ENCODE data around the gene STOX2. TPM values are rescaled to one million over a fixed set of nuclear protein-coding genes. Genes with fewer than 3 reads are reported as not detected.

Gene STOX2
- total and polyA plus RNA-seq, 4 donors = 1.8 to 27.5 (median 8.6) TPM

DNA sequence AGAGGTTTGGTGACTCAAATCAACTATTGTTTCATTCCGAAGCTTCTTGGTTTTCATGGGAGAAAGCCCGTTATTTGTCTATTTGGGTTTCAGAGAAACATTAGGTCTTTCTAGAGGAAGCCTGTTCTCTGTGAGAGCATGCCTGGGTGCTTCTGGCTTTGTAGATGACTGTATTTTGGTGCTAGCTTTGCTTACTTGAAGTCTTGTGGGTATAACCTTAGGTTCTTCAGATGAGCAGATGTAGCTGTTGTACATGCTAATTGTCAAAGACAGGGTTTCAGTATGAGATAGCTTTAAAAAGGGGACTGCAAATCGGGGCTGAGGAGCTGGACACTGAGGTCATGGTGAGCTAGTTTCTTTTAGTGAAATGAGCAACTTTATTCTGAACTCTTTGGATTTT, 7.9 kb upstream of the STOX2 start:
- Histone ChIP-seq H3K27me3 (ENCODE audit: control insufficient read depth in 3 of 3, insufficient read depth in 3 of 3, low read length in 2 of 3) (no peaks in the 10 kb centered on the region), H3K9me3 (ENCODE audit: control insufficient read depth in 4 of 4, insufficient read depth in 3 of 4, low read length in 3 of 4) (no peaks in the 10 kb centered on the region), H3K9ac (ENCODE audit: insufficient read depth in 1 of 2, low read length in 2 of 2) (no peak overlapping the region), H3K36me3 (ENCODE audit: control insufficient read depth in 4 of 4, insufficient read depth in 4 of 4, low read length in 4 of 4) (peaks cover 0 to 2% (median 0%) of the 10 kb centered on the region in 4 donors), H3K4me3 (no peak overlapping the region), H3K27ac (ENCODE audit: low read depth in 1 of 2, low read length in 1 of 2) (no peak overlapping the region), H3K4me1 (ENCODE audit: control insufficient read depth in 5 of 5, insufficient read depth in 5 of 5, low read length in 5 of 5) (no peaks in the 10 kb centered on the region)
- DNase-seq = no peak
- TF ChIP-seq, protein P1, sequence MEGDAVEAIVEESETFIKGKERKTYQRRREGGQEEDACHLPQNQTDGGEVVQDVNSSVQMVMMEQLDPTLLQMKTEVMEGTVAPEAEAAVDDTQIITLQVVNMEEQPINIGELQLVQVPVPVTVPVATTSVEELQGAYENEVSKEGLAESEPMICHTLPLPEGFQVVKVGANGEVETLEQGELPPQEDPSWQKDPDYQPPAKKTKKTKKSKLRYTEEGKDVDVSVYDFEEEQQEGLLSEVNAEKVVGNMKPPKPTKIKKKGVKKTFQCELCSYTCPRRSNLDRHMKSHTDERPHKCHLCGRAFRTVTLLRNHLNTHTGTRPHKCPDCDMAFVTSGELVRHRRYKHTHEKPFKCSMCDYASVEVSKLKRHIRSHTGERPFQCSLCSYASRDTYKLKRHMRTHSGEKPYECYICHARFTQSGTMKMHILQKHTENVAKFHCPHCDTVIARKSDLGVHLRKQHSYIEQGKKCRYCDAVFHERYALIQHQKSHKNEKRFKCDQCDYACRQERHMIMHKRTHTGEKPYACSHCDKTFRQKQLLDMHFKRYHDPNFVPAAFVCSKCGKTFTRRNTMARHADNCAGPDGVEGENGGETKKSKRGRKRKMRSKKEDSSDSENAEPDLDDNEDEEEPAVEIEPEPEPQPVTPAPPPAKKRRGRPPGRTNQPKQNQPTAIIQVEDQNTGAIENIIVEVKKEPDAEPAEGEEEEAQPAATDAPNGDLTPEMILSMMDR (IDR thresholded peaks at IDR 0.05; ENCODE audit: control extremely low read depth, extremely low read depth) = no peak
- no peak for ATAC-seq (ENCODE audit: insufficient read depth, low FRiP score)
- WGBS, 2 donors = 94% methylated on average over 3 of the region's 3 CpGs

DNA sequence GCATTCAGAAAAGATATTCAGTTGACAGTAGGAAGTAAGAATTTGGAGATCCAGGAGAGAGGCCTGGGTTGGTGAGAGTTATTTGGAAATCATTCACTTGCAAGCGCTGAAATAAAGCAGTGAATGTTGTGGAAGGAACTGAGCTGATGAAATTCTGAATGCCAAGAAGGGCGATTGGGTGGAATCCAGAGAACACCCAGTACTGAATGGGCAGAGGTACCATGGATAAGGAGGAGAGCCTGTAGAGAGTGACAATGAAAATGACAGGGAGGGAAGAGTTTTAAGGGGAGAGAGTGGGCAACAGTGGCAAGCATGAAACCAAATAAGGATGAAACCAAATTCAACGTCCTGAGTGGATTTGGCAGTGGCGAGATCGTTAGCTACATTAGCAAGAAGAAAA, 6.7 kb upstream of the STOX2 start:
- Histone ChIP-seq H3K27me3 (ENCODE audit: control insufficient read depth in 3 of 3, insufficient read depth in 3 of 3, low read length in 2 of 3) (no peaks in the 10 kb centered on the region), H3K4me1 (ENCODE audit: control insufficient read depth in 5 of 5, insufficient read depth in 5 of 5, low read length in 5 of 5) (no peaks in the 10 kb centered on the region), H3K9me3 (ENCODE audit: control insufficient read depth in 4 of 4, insufficient read depth in 3 of 4, low read length in 3 of 4) (no peaks in the 10 kb centered on the region), H3K9ac (ENCODE audit: insufficient read depth in 1 of 2, low read length in 2 of 2) (no peak overlapping the region), H3K4me3 (no peak overlapping the region), H3K27ac (ENCODE audit: low read depth in 1 of 2, low read length in 1 of 2) (no peak overlapping the region), H3K36me3 (ENCODE audit: control insufficient read depth in 4 of 4, insufficient read depth in 4 of 4, low read length in 4 of 4) (peaks cover 0 to 2% (median 0%) of the 10 kb centered on the region in 4 donors)
- no peak for DNase-seq
- 84 to 93% methylated on average over 5 of the region's 5 CpGs for WGBS, 2 donors
- TF ChIP-seq, protein P1 (IDR thresholded peaks at IDR 0.05; ENCODE audit: control extremely low read depth, extremely low read depth) = no peak
- ATAC-seq (ENCODE audit: insufficient read depth, low FRiP score) = no peak

DNA sequence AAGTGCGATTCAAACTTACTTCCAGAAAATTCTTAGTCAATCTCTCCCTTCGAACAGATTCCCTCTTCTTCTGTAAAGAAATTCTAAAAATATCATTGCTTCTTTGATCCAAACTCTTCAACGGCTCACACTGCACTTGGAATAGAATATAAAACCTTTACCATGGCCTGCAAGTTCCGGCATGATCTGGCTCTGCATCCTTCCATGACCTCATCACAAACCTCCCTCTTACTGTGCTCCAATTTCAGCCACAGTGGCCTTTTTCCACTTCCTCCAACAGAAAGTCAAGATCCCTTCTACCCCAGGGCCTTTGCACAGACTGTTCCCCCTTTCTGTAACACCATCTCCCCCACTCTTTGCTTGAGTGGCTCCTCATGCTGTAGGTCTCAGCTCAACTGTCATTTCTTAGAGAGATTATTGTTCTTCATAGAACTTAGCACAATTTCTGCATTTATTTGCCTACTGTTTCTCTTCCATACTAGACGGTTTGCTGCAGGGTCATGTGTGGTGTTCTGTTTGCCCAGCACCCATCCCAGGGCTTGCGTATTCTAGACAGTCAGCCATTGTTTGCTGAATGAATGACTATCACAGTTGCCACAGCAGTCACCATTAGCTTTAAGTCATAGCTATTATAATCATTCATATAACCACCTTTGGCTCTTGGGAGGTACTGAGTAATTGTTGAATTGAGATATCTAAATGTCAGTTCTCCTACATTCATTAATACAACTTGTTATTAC, 1.9 kb upstream of the STOX2 start:
- WGBS, 2 donors = 85 to 87% methylated on average over 6 of the region's 6 CpGs
- TF ChIP-seq, protein P1 (IDR thresholded peaks at IDR 0.05; ENCODE audit: control extremely low read depth, extremely low read depth) = no peak
- DNase-seq = no peak

More for the DNA sequence above, 1.9 kb upstream of the STOX2 start:
- no peak overlapping the region for H3K9ac ChIP-seq (ENCODE audit: insufficient read depth in 1 of 2, low read length in 2 of 2)
- no peak overlapping the region for H3K4me3 ChIP-seq
- H3K9me3 ChIP-seq (ENCODE audit: control insufficient read depth in 4 of 4, insufficient read depth in 3 of 4, low read length in 3 of 4) = no peaks in the 10 kb centered on the region
- H3K4me1 ChIP-seq (ENCODE audit: control insufficient read depth in 5 of 5, insufficient read depth in 5 of 5, low read length in 5 of 5) = peaks cover 0 to 22% (median 0%) of the 10 kb centered on the region in 5 donors
- H3K27me3 ChIP-seq (ENCODE audit: control insufficient read depth in 3 of 3, insufficient read depth in 3 of 3, low read length in 2 of 3) = no peaks in the 10 kb centered on the region
- peaks cover 0 to 2% (median 0%) of the 10 kb centered on the region in 4 donors for H3K36me3 ChIP-seq (ENCODE audit: control insufficient read depth in 4 of 4, insufficient read depth in 4 of 4, low read length in 4 of 4)
- no peak overlapping the region for H3K27ac ChIP-seq (ENCODE audit: low read depth in 1 of 2, low read length in 1 of 2)
- ATAC-seq (ENCODE audit: insufficient read depth, low FRiP score) = no peak

Measured in lung (tissue), 12 donors.